GM23338 (cell line): ENCODE results near the gene PCDHGA1.

Experiments
- CREB1 ChIP-seq: fragments of 250-450 bp; sonication (Bioruptor Pico); IDR thresholded peaks from 2 replicates; pipeline ENCODE4 v1.5.0; 2020; ENCODE audit warnings: low read depth, mild to moderate bottlenecking, moderate library complexity
- ETS1 ChIP-seq: IDR thresholded peaks from 2 replicates; pipeline ENCODE4 v1.6.1; 2016; ENCODE audit warnings: antibody characterized with exemption
- EZH2 ChIP-seq: fragments of 200-600 bp; sonication (generic); IDR thresholded peaks from one replicate; pipeline ENCODE4 v1.8.0; 2017; ENCODE audit warnings: antibody characterized with exemption, mild to moderate bottlenecking, low read depth; ENCODE audit not compliant: unreplicated experiment
- EZH2phosphoT487 ChIP-seq: fragments of 200-600 bp; sonication (generic); IDR thresholded peaks from one replicate; pipeline ENCODE4 v1.8.1; 2018; ENCODE audit warnings: antibody characterized with exemption; ENCODE audit not compliant: unreplicated experiment
- JUNB ChIP-seq: IDR thresholded peaks from one replicate; pipeline ENCODE4 v1.6.1; 2016; ENCODE audit warnings: antibody characterized with exemption; ENCODE audit not compliant: unreplicated experiment
- NANOG ChIP-seq: IDR thresholded peaks from 2 replicates; pipeline ENCODE4 v1.6.1; 2016; ENCODE audit warnings: antibody characterized with exemption, borderline replicate concordance
- POLR2AphosphoS5 ChIP-seq: IDR thresholded peaks from 2 replicates; pipeline ENCODE4 v1.6.1; 2016; ENCODE audit warnings: antibody characterized with exemption, low read depth
- REST ChIP-seq: IDR thresholded peaks from one replicate; pipeline ENCODE4 v1.6.1; 2018; ENCODE audit warnings: antibody characterized with exemption; ENCODE audit not compliant: unreplicated experiment
- ZNF331 ChIP-seq: fragments of 250-450 bp; sonication (Bioruptor Pico); IDR thresholded peaks from 2 replicates; pipeline ENCODE4 v1.5.0; 2020; ENCODE audit warnings: low read depth, mild to moderate bottlenecking, moderate library complexity
- TF ChIP-seq, protein P1 (sequence below), 2 experiments: fragments of 200-600 bp in 1 of 2; sonication (generic) in 1 of 2; conservative IDR thresholded peaks; 2 replicates each; pipeline versions ENCODE4 v1.5.1 to v1.6.1; 2016 to 2017; ENCODE audit warnings: antibody characterized with exemption in 2 of 2, low read depth in 2 of 2, mild to moderate bottlenecking in 2 of 2, moderate library complexity in 1 of 2
- TF ChIP-seq, protein P2 (sequence below): fragments of 250-450 bp; sonication (Bioruptor Pico); IDR thresholded peaks from 2 replicates; pipeline ENCODE4 v1.5.0; 2020; ENCODE audit warnings: mild to moderate bottlenecking, moderate library complexity

DNA sequence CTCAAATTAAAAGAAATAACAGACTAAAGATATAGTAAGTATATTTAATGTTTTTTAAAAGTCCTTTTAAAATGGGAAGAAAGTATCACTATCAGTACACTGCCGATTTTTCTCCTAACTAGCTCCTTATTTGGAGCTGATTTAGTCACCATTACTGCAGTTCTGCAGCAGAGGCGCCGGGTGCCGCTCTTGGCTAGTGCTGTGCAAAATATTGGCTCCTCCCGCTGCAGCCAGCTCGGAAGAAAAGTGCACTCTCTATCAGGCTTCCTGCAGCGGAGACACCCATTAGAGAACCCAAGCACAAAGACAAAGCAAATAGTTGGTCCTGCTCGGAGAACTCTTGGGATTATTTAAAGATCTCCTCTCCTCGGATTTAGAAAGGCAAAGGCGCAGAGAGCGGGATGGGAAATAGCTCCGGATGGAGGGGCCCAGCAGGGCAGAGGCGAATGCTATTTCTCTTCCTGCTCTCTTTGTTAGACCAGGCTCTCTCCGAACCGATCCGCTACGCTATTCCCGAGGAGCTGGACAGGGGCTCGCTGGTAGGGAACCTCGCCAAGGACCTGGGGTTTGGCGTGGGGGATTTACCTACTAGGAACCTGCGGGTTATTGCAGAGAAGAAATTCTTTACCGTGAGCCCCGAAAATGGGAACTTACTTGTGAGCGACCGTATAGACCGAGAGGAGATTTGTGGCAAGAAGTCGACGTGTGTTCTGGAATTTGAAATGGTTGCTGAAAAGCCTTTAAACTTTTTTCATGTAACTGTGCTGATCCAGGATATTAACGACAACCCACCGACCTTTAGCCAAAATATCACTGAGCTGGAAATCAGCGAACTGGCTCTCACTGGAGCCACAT, 39.9 kb downstream of the PCDHGA1 start, which contains the start of gene PCDHGB3:
- TF ChIP-seq, protein P1, sequence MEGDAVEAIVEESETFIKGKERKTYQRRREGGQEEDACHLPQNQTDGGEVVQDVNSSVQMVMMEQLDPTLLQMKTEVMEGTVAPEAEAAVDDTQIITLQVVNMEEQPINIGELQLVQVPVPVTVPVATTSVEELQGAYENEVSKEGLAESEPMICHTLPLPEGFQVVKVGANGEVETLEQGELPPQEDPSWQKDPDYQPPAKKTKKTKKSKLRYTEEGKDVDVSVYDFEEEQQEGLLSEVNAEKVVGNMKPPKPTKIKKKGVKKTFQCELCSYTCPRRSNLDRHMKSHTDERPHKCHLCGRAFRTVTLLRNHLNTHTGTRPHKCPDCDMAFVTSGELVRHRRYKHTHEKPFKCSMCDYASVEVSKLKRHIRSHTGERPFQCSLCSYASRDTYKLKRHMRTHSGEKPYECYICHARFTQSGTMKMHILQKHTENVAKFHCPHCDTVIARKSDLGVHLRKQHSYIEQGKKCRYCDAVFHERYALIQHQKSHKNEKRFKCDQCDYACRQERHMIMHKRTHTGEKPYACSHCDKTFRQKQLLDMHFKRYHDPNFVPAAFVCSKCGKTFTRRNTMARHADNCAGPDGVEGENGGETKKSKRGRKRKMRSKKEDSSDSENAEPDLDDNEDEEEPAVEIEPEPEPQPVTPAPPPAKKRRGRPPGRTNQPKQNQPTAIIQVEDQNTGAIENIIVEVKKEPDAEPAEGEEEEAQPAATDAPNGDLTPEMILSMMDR (conservative IDR thresholded peaks at IDR 0.05; ENCODE audit: low read depth in 2 of 2) = peak; percentile 55 to 62
- no peak for TF ChIP-seq NANOG
- TF ChIP-seq POLR2AphosphoS5 = no peak
- TF ChIP-seq, protein P2, sequence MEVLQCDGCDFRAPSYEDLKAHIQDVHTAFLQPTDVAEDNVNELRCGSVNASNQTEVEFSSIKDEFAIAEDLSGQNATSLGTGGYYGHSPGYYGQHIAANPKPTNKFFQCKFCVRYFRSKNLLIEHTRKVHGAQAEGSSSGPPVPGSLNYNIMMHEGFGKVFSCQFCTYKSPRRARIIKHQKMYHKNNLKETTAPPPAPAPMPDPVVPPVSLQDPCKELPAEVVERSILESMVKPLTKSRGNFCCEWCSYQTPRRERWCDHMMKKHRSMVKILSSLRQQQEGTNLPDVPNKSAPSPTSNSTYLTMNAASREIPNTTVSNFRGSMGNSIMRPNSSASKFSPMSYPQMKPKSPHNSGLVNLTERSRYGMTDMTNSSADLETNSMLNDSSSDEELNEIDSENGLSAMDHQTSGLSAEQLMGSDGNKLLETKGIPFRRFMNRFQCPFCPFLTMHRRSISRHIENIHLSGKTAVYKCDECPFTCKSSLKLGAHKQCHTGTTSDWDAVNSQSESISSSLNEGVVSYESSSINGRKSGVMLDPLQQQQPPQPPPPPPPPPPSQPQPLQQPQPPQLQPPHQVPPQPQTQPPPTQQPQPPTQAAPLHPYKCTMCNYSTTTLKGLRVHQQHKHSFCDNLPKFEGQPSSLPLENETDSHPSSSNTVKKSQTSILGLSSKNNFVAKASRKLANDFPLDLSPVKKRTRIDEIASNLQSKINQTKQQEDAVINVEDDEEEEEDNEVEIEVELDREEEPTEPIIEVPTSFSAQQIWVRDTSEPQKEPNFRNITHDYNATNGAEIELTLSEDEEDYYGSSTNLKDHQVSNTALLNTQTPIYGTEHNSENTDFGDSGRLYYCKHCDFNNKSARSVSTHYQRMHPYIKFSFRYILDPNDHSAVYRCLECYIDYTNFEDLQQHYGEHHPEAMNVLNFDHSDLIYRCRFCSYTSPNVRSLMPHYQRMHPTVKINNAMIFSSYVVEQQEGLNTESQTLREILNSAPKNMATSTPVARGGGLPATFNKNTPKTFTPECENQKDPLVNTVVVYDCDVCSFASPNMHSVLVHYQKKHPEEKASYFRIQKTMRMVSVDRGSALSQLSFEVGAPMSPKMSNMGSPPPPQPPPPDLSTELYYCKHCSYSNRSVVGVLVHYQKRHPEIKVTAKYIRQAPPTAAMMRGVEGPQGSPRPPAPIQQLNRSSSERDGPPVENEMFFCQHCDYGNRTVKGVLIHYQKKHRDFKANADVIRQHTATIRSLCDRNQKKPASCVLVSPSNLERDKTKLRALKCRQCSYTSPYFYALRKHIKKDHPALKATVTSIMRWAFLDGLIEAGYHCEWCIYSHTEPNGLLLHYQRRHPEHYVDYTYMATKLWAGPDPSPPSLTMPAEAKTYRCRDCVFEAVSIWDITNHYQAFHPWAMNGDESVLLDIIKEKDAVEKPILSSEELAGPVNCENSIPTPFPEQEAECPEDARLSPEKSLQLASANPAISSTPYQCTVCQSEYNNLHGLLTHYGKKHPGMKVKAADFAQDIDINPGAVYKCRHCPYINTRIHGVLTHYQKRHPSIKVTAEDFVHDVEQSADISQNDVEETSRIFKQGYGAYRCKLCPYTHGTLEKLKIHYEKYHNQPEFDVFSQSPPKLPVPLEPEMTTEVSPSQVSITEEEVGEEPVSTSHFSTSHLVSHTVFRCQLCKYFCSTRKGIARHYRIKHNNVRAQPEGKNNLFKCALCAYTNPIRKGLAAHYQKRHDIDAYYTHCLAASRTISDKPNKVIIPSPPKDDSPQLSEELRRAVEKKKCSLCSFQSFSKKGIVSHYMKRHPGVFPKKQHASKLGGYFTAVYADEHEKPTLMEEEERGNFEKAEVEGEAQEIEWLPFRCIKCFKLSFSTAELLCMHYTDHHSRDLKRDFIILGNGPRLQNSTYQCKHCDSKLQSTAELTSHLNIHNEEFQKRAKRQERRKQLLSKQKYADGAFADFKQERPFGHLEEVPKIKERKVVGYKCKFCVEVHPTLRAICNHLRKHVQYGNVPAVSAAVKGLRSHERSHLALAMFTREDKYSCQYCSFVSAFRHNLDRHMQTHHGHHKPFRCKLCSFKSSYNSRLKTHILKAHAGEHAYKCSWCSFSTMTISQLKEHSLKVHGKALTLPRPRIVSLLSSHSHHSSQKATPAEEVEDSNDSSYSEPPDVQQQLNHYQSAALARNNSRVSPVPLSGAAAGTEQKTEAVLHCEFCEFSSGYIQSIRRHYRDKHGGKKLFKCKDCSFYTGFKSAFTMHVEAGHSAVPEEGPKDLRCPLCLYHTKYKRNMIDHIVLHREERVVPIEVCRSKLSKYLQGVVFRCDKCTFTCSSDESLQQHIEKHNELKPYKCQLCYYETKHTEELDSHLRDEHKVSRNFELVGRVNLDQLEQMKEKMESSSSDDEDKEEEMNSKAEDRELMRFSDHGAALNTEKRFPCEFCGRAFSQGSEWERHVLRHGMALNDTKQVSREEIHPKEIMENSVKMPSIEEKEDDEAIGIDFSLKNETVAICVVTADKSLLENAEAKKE = no peak
- no peak for TF ChIP-seq EZH2phosphoT487
- no peak for TF ChIP-seq EZH2
- no peak for TF ChIP-seq REST
- no peak for TF ChIP-seq ETS1
- no peak for TF ChIP-seq ZNF331 (CRISPR knock-in tag)
- no peak for TF ChIP-seq CREB1
- TF ChIP-seq JUNB = no peak
